ENCODE data around the gene HIVEP2.

HIVEP2 gene

DNA sequence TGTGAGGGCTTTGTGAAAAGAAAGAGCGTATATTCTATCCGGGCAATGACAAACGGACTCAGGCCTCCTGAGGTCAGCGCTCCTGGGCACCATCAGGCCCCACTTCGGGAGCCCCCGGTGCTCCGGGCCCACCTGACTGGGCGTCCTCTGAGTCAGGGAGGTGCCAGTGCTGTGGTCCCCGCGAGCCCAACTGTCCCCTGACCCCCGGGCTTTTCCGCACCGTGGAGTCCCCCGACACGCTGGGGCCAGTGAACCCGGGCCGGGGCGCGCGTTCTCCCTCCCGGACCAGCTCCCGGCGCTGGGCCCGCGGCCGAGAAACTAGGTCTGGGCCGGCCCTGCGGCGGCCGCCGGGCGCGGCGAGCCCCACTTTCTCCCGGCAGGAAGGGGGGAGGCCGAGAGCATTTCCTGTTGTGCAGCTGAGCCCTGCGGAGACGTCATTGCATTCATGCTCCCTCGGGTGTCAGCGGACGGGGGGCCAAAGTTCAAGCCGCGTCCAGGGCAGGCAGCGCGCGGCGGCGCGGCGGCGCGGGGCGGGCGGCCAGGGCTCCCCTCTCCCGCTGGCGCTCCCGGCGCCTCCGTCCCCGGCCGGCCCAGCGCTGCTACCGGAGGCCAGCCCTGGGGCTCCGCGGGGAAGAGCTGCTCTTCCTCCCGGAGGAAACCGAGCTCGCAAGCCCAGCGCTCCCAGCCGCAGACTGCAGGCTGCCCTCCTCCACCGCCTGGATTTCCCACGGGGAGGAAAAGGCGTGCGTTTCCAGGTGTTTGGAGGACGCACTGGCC, 18.3 kb downstream of the HIVEP2 start:
- TF ChIP-seq, protein P1, sequence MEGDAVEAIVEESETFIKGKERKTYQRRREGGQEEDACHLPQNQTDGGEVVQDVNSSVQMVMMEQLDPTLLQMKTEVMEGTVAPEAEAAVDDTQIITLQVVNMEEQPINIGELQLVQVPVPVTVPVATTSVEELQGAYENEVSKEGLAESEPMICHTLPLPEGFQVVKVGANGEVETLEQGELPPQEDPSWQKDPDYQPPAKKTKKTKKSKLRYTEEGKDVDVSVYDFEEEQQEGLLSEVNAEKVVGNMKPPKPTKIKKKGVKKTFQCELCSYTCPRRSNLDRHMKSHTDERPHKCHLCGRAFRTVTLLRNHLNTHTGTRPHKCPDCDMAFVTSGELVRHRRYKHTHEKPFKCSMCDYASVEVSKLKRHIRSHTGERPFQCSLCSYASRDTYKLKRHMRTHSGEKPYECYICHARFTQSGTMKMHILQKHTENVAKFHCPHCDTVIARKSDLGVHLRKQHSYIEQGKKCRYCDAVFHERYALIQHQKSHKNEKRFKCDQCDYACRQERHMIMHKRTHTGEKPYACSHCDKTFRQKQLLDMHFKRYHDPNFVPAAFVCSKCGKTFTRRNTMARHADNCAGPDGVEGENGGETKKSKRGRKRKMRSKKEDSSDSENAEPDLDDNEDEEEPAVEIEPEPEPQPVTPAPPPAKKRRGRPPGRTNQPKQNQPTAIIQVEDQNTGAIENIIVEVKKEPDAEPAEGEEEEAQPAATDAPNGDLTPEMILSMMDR (conservative IDR thresholded peaks at IDR 0.05; ENCODE audit: low read depth, low read length) = no peak
- 0 out of 2 replicates have a peak, but pooled peaks cover 10% of the 10 kb centered on the region for H3K79me2 ChIP-seq (ENCODE audit: insufficient read depth, low read depth)
- no peaks in the 10 kb centered on the region for H3K27me3 ChIP-seq (ENCODE audit: insufficient read depth, low read depth)
- H3K4me3 ChIP-seq (IDR thresholded peaks at IDR 0.05; ENCODE audit: insufficient read depth, low read depth, low read length) = no peak overlapping the region
- no peak overlapping the region for H2AFZ ChIP-seq (ENCODE audit: low read depth)
- H3K36me3 ChIP-seq (ENCODE audit: insufficient read depth) = no peaks in the 10 kb centered on the region
- peak overlapping the region; percentile 11; the same call in 1 of the 2 replicates for H3K4me2 ChIP-seq
- no peaks in the 10 kb centered on the region for H4K20me1 ChIP-seq (ENCODE audit: insufficient read depth)
- no peak overlapping the region for H3K9ac ChIP-seq
- no peak overlapping the region for H3K27ac ChIP-seq
- no peaks in the 10 kb centered on the region for H3K4me1 ChIP-seq (ENCODE audit: low read depth, poor library complexity, severe bottlenecking)

DNA sequence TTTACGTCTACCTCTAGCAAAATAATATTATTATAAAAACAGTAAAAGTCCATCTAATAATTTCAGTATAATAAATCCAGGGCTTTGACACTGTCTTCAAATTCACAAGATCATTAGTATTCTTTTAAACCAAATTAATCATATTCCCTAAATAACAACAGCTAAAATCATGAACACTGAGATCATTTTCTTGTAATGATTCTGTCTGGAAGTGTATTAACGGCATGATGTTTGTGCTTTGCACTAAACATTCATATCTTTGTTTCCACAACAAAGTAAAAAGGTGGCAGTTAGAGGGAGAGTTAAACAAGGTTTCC, 18.8 kb downstream of the HIVEP2 start:
- Histone ChIP-seq H3K36me3 (ENCODE audit: insufficient read depth) (no peaks in the 10 kb centered on the region), H3K27ac (no peak overlapping the region), H3K4me1 (ENCODE audit: low read depth, poor library complexity, severe bottlenecking) (no peaks in the 10 kb centered on the region), H3K4me2 (no peak overlapping the region; the same call in 1 of the 2 replicates), H2AFZ (ENCODE audit: low read depth) (no peak overlapping the region), H3K4me3 (IDR thresholded peaks at IDR 0.05; ENCODE audit: insufficient read depth, low read depth, low read length) (no peak overlapping the region), H3K9ac (no peak overlapping the region), H3K79me2 (ENCODE audit: insufficient read depth, low read depth) (0 out of 2 replicates have a peak, but pooled peaks cover 10% of the 10 kb centered on the region), H4K20me1 (ENCODE audit: insufficient read depth) (no peaks in the 10 kb centered on the region), H3K27me3 (ENCODE audit: insufficient read depth, low read depth) (no peaks in the 10 kb centered on the region)
- TF ChIP-seq, protein P1 (conservative IDR thresholded peaks at IDR 0.05; ENCODE audit: low read depth, low read length) = no peak

DNA sequence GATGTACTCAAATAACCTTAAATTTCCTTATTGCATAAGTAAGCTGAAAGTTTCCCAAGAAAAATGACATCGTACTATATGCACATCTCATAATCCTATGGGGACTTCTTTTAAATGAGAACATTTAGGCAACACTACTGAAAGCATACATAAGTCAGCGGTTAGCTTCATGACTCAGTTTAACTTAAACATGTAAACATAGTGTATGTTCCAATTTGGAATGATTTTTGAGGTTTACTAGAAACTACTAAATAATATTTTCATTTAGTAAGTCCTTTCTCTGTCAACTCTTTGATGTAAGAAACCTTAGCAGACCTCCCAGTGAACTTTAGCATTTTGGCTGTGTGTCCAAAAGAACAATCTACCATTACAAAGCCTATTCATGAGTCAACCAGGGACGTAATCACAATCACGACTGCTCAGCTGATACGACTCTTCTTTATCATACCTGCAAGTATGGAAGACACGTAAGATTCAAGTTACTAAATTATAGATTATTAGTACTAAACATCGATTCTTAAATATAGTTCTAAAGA, 19.3 kb downstream of the HIVEP2 start:
- Histone ChIP-seq H4K20me1 (ENCODE audit: insufficient read depth) (no peaks in the 10 kb centered on the region), H3K27ac (no peak overlapping the region), H3K27me3 (ENCODE audit: insufficient read depth, low read depth) (no peaks in the 10 kb centered on the region), H3K4me1 (ENCODE audit: low read depth, poor library complexity, severe bottlenecking) (no peaks in the 10 kb centered on the region), H2AFZ (ENCODE audit: low read depth) (no peak overlapping the region), H3K4me2 (no peak overlapping the region), H3K79me2 (ENCODE audit: insufficient read depth, low read depth) (0 out of 2 replicates have a peak, but pooled peaks cover 10% of the 10 kb centered on the region), H3K36me3 (ENCODE audit: insufficient read depth) (no peaks in the 10 kb centered on the region), H3K4me3 (IDR thresholded peaks at IDR 0.05; ENCODE audit: insufficient read depth, low read depth, low read length) (no peak overlapping the region), H3K9ac (no peak overlapping the region)
- TF ChIP-seq, protein P1 (conservative IDR thresholded peaks at IDR 0.05; ENCODE audit: low read depth, low read length) = no peak

DNA sequence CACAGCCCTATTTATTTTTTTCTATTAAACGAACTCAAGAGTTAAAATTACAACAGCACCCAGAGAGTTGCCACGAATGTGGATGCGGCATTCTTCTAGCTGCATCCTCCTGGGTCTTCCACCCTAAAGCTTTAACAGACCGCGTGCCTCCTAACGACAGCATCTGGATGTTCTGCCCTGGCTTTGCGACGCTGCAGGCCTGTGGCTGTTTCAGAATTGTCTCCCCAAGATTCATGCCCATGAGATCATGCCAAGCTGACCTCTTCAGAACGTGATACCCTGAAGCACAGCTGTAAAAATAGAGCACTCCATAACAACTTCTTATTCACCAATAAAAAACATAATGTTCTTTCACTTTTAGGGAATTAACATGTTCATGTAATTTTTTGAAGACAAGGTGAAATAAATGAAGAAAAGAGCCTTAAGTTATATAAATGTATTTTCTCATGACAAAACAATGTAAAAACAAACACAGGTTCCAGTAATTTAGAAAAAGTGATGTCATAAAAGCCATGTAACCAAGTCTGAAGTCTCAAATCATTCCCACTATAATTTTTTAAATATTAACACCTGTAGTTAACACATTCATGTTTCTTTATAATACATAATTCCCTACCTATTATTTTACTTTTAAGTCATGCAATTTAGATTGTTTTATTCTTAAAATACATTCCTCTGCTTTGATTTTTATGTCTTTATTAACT, 26.5 kb downstream of the HIVEP2 start:
- Histone ChIP-seq H3K4me3 (IDR thresholded peaks at IDR 0.05; ENCODE audit: insufficient read depth, low read depth, low read length) (no peak overlapping the region), H3K4me1 (ENCODE audit: low read depth, poor library complexity, severe bottlenecking) (peaks cover 10% of the 10 kb centered on the region), H3K36me3 (ENCODE audit: insufficient read depth) (no peaks in the 10 kb centered on the region), H4K20me1 (ENCODE audit: insufficient read depth) (no peaks in the 10 kb centered on the region), H3K27me3 (ENCODE audit: insufficient read depth, low read depth) (no peaks in the 10 kb centered on the region), H3K9ac (no peak overlapping the region), H3K79me2 (ENCODE audit: insufficient read depth, low read depth) (0 out of 2 replicates have a peak, but pooled peaks cover 4% of the 10 kb centered on the region), H2AFZ (ENCODE audit: low read depth) (no peak overlapping the region), H3K27ac (no peak overlapping the region), H3K4me2 (no peak overlapping the region)
- TF ChIP-seq, protein P1 (conservative IDR thresholded peaks at IDR 0.05; ENCODE audit: low read depth, low read length) = no peak

Data from KMS-11 (cell line).